Activated naive CD4-positive, alpha-beta T cell treated with anti-CD3 and anti-CD28 coated beads, Interleukin-2, amount 10 ng/mL, durations not matched to agents 7 days and 5 days (primary cell): ENCODE results near the gene FLT4.
A peak's percentile ranks its signal among the peaks of the same experiment; 100 is the strongest.
"Not testable (repeated sequence)": the region's sequence is repeated elsewhere in the genome, so short reads cannot be mapped to it uniquely, and the experiment has no call there.

Source experiments
- CTCF ChIA-PET: fragments of 350-600 bp; sonication (Branson Sonifier 250); formaldehyde crosslinking; loops from one replicate; lab custom pipeline; 2021; ENCODE audit warnings: antibody characterized with exemption; lab: Charles Lee
- DNase-seq: peaks from one replicate; pipeline ENCODE4 v3.0.0-alpha.2; 2020
- H3K27ac Mint-ChIP-seq: one replicate; pipeline ENCODE4 v1.8.0; 2021; ENCODE audit warnings: mild to moderate bottlenecking, moderate library complexity, mixed read lengths
- H3K27me3 Mint-ChIP-seq: one replicate; pipeline ENCODE4 v1.8.0; 2021; ENCODE audit warnings: mild to moderate bottlenecking, mixed read lengths
- H3K36me3 Mint-ChIP-seq: one replicate; pipeline ENCODE4 v1.8.0; 2021; ENCODE audit warnings: mixed read lengths
- H3K4me1 Mint-ChIP-seq: one replicate; pipeline ENCODE4 v1.8.0; 2021; ENCODE audit warnings: mixed read lengths
- H3K4me3 Mint-ChIP-seq: one replicate; pipeline ENCODE4 v1.8.0; 2021; ENCODE audit warnings: mild to moderate bottlenecking, moderate library complexity, mixed read lengths
- H3K9me3 Mint-ChIP-seq: one replicate; pipeline ENCODE4 v1.8.0; 2021; ENCODE audit warnings: mixed read lengths

The FLT4 gene

GRCh38 chr5:180658774-180659564, 9.6 kb upstream of the FLT4 start:
- no peak overlapping the region for H3K27ac Mint-ChIP-seq
- no peak overlapping the region for H3K4me3 Mint-ChIP-seq
- H3K9me3 Mint-ChIP-seq: no peaks in the 10 kb centered on the region
- H3K36me3 Mint-ChIP-seq: no peaks in the 10 kb centered on the region
- no peak for DNase-seq
- peaks cover 41% of the 10 kb centered on the region for H3K27me3 Mint-ChIP-seq
- H3K4me1 Mint-ChIP-seq: no peaks in the 10 kb centered on the region
- CTCF ChIA-PET: no interaction called here

- H3K27ac Mint-ChIP-seq, H3K36me3 Mint-ChIP-seq, H3K4me3 Mint-ChIP-seq, DNase-seq, H3K4me1 Mint-ChIP-seq, H3K9me3 Mint-ChIP-seq, CTCF ChIA-PET: not testable (repeated sequence)
- peaks cover 44% of the 10 kb centered on the region for H3K27me3 Mint-ChIP-seq
Observed at GRCh38 chr5:180655243-180655642, 5.8 kb upstream of the FLT4 start.

- H3K4me3 Mint-ChIP-seq: no peak overlapping the region
- no peak overlapping the region for H3K27ac Mint-ChIP-seq
- CTCF ChIA-PET: no interaction called here
- peaks cover 12% of the 10 kb centered on the region for H3K4me1 Mint-ChIP-seq
- H3K9me3 Mint-ChIP-seq: no peaks in the 10 kb centered on the region
- no peaks in the 10 kb centered on the region for H3K36me3 Mint-ChIP-seq
- H3K27me3 Mint-ChIP-seq: peaks cover 41% of the 10 kb centered on the region
- DNase-seq: no peak
Observed at GRCh38 chr5:180652771-180653170, 3.4 kb upstream of the FLT4 start.

GRCh38 chr5:180652346-180652745, 2.9 kb upstream of the FLT4 start:
- CTCF ChIA-PET: no interaction called here
- H3K36me3 Mint-ChIP-seq: no peaks in the 10 kb centered on the region
- H3K4me3 Mint-ChIP-seq: no peak overlapping the region
- no peaks in the 10 kb centered on the region for H3K9me3 Mint-ChIP-seq
- H3K27me3 Mint-ChIP-seq: peaks cover 44% of the 10 kb centered on the region
- peaks cover 12% of the 10 kb centered on the region for H3K4me1 Mint-ChIP-seq
- no peak for DNase-seq
- H3K27ac Mint-ChIP-seq: no peak overlapping the region

- Mint-ChIP-seq H3K4me1 (peaks cover 12% of the 10 kb centered on the region), H3K4me3 (peak overlapping the region; percentile 67), H3K27ac (no peak overlapping the region), H3K9me3 (no peaks in the 10 kb centered on the region), H3K36me3 (no peaks in the 10 kb centered on the region), H3K27me3 (peaks cover 68% of the 10 kb centered on the region)
- CTCF ChIA-PET: interaction anchor here (1.4 kb wide), 1 partner anchor 69 kb away, joined by 3 read pairs; no protein-coding TSS in a partner anchor
- peak; percentile 32 for DNase-seq
Observed at GRCh38 chr5:180648658-180649296, 623 bp downstream of the FLT4 start.

- no peak for DNase-seq
- Mint-ChIP-seq H3K36me3 (no peaks in the 10 kb centered on the region), H3K9me3 (no peaks in the 10 kb centered on the region), H3K4me3 (peak overlapping the region; percentile 67), H3K27me3 (peaks cover 68% of the 10 kb centered on the region), H3K4me1 (peaks cover 12% of the 10 kb centered on the region), H3K27ac (no peak overlapping the region)
- CTCF ChIA-PET: interaction anchor here (1.0 to 1.4 kb wide), 2 partner anchors 9 to 70 kb away, joined by 3 read pairs; no protein-coding TSS in a partner anchor
Observed at GRCh38 chr5:180647941-180648500, 1.4 kb downstream of the FLT4 start.

- no peak for DNase-seq
- Mint-ChIP-seq H3K4me1 (peaks cover 12% of the 10 kb centered on the region), H3K9me3 (no peaks in the 10 kb centered on the region), H3K27me3 (peaks cover 69% of the 10 kb centered on the region), H3K36me3 (no peaks in the 10 kb centered on the region), H3K27ac (no peak overlapping the region), H3K4me3 (no peak overlapping the region)
- CTCF ChIA-PET: interaction anchor here (1.0 to 1.4 kb wide), 2 partner anchors 9 to 71 kb away, joined by 3 read pairs; no protein-coding TSS in a partner anchor
Observed at GRCh38 chr5:180647465-180647864, 1.9 kb downstream of the FLT4 start.

GRCh38 chr5:180646963-180647305, 2.5 kb downstream of the FLT4 start:
- no peak overlapping the region for H3K4me3 Mint-ChIP-seq
- H3K9me3 Mint-ChIP-seq: no peaks in the 10 kb centered on the region
- no peaks in the 10 kb centered on the region for H3K36me3 Mint-ChIP-seq
- H3K27ac Mint-ChIP-seq: no peak overlapping the region
- peaks cover 12% of the 10 kb centered on the region for H3K4me1 Mint-ChIP-seq
- CTCF ChIA-PET: no interaction called here
- no peak for DNase-seq
- peaks cover 75% of the 10 kb centered on the region for H3K27me3 Mint-ChIP-seq

- peaks cover 12% of the 10 kb centered on the region for H3K4me1 Mint-ChIP-seq
- no peak for DNase-seq
- no peaks in the 10 kb centered on the region for H3K36me3 Mint-ChIP-seq
- H3K9me3 Mint-ChIP-seq: no peaks in the 10 kb centered on the region
- H3K27ac Mint-ChIP-seq: no peak overlapping the region
- CTCF ChIA-PET: no interaction called here
- no peak overlapping the region for H3K4me3 Mint-ChIP-seq
- H3K27me3 Mint-ChIP-seq: peaks cover 70% of the 10 kb centered on the region
Observed at GRCh38 chr5:180646289-180646962, 3.0 kb downstream of the FLT4 start.

GRCh38 chr5:180645274-180646204, 3.9 kb downstream of the FLT4 start:
- Mint-ChIP-seq H3K36me3 (no peaks in the 10 kb centered on the region), H3K4me3 (no peak overlapping the region), H3K9me3 (no peaks in the 10 kb centered on the region), H3K27ac (no peak overlapping the region), H3K27me3 (peaks cover 61% of the 10 kb centered on the region), H3K4me1 (peaks cover 10% of the 10 kb centered on the region)
- CTCF ChIA-PET: no interaction called here
- DNase-seq: no peak

- no peak overlapping the region for H3K4me3 Mint-ChIP-seq
- CTCF ChIA-PET: no interaction called here
- H3K27me3 Mint-ChIP-seq: peaks cover 54% of the 10 kb centered on the region
- no peaks in the 10 kb centered on the region for H3K36me3 Mint-ChIP-seq
- no peak for DNase-seq
- peaks cover 5% of the 10 kb centered on the region for H3K4me1 Mint-ChIP-seq
- H3K9me3 Mint-ChIP-seq: no peaks in the 10 kb centered on the region
- H3K27ac Mint-ChIP-seq: no peak overlapping the region
Observed at GRCh38 chr5:180644825-180645273, 4.6 kb downstream of the FLT4 start.

- Mint-ChIP-seq H3K9me3 (no peaks in the 10 kb centered on the region), H3K27ac (no peak overlapping the region), H3K36me3 (no peaks in the 10 kb centered on the region), H3K4me1 (peaks cover 3% of the 10 kb centered on the region), H3K4me3 (no peak overlapping the region), H3K27me3 (peaks cover 51% of the 10 kb centered on the region)
- CTCF ChIA-PET: no interaction called here
- DNase-seq: no peak
Observed at GRCh38 chr5:180644129-180644824, 5.1 kb downstream of the FLT4 start.
